GM23338 (cell line): Measurements from ENCODE around the gene ATXN7L1. TPM values are rescaled to one million over a fixed set of nuclear protein-coding genes. Genes with fewer than 3 reads are reported as not detected.

ENCODE experiments used
- ATAC-seq: fragments of 200-7000 bp; cut with Tn5 transposase; 3 replicates; pipeline ENCODE4 v1.9.1; 2020
- DNase-seq: peaks from one replicate; pipeline ENCODE4 v3.0.0-alpha.2; 2015; ENCODE audit warnings: low spot score
- H2AFZ ChIP-seq: fragments of 200-600 bp; sonication (generic); 2 replicates; pipeline ENCODE4 v1.8.0; 2016; ENCODE audit warnings: antibody characterized with exemption, mild to moderate bottlenecking, moderate library complexity
- H3F3A ChIP-seq: fragments of 200-600 bp; sonication (generic); replicated peaks from 2 replicates; pipeline ENCODE4 v1.8.0; 2017; ENCODE audit warnings: antibody characterized with exemption, mixed run types, low read depth
- H3K27ac ChIP-seq: fragments of 200-600 bp; sonication (generic); 2 replicates; pipeline ENCODE4 v1.6.1; 2016; ENCODE audit warnings: low read depth
- H3K27me3 ChIP-seq: fragments of 200-600 bp; sonication (generic); 2 replicates; pipeline ENCODE4 v1.8.0; 2016; ENCODE audit warnings: mild to moderate bottlenecking, mixed run types, moderate library complexity; ENCODE audit not compliant: insufficient read depth
- H3K36me3 ChIP-seq: fragments of 200-600 bp; sonication (generic); 2 replicates; pipeline ENCODE4 v1.8.0; 2016; ENCODE audit warnings: mild to moderate bottlenecking; ENCODE audit not compliant: insufficient read depth
- H3K4me1 ChIP-seq: fragments of 200-600 bp; sonication (generic); 2 replicates; pipeline ENCODE4 v1.8.0; 2016; ENCODE audit warnings: mild to moderate bottlenecking, moderate library complexity; ENCODE audit not compliant: insufficient read depth
- H3K4me2 ChIP-seq: fragments of 200-600 bp; sonication (generic); 2 replicates; pipeline ENCODE4 v1.7.1; 2017; ENCODE audit warnings: mixed run types
- H3K4me3 ChIP-seq: fragments of 200-600 bp; sonication (generic); 2 replicates; pipeline ENCODE4 v1.6.1; 2016; ENCODE audit warnings: mixed run types
- H3K79me2 ChIP-seq: fragments of 200-600 bp; sonication (generic); replicated peaks from 2 replicates; pipeline ENCODE4 v1.8.0; 2017; ENCODE audit warnings: mild to moderate bottlenecking; ENCODE audit not compliant: insufficient read depth
- H3K9me2 ChIP-seq: fragments of 200-600 bp; sonication (generic); 2 replicates; pipeline ENCODE4 v1.8.0; 2017; ENCODE audit not compliant: insufficient read depth
- H4K20me1 ChIP-seq: fragments of 200-600 bp; sonication (generic); replicated peaks from 2 replicates; pipeline ENCODE4 v1.8.0; 2017; ENCODE audit warnings: mild to moderate bottlenecking; ENCODE audit not compliant: insufficient read depth
- H3K27ac Mint-ChIP-seq: 2 replicates; pipeline ENCODE4 v1.8.0; 2020; ENCODE audit warnings: inconsistent platforms, mild to moderate bottlenecking, moderate library complexity, mixed read lengths
- H3K27me3 Mint-ChIP-seq: 3 replicates; pipeline ENCODE4 v1.8.0; 2022; ENCODE audit warnings: low read depth, mild to moderate bottlenecking, moderate library complexity, mixed read lengths, inconsistent platforms; ENCODE audit not compliant: insufficient read depth, poor library complexity
- H3K36me3 Mint-ChIP-seq: 3 replicates; pipeline ENCODE4 v1.8.0; 2021; ENCODE audit warnings: low read depth, mild to moderate bottlenecking, inconsistent platforms, moderate library complexity, mixed read lengths
- H3K4me1 Mint-ChIP-seq: 3 replicates; pipeline ENCODE4 v1.8.0; 2020; ENCODE audit warnings: mild to moderate bottlenecking, inconsistent platforms, mixed read lengths
- H3K4me3 Mint-ChIP-seq: 3 replicates; pipeline ENCODE4 v1.8.0; 2021; ENCODE audit warnings: moderate library complexity, mild to moderate bottlenecking, inconsistent platforms, mixed read lengths
- H3K9me3 Mint-ChIP-seq: 3 replicates; pipeline ENCODE4 v1.8.0; 2020; ENCODE audit warnings: moderate library complexity, mild to moderate bottlenecking, inconsistent platforms, mixed read lengths
- EZH2 ChIP-seq: fragments of 200-600 bp; sonication (generic); IDR thresholded peaks from one replicate; pipeline ENCODE4 v1.8.0; 2017; ENCODE audit warnings: antibody characterized with exemption, mild to moderate bottlenecking, low read depth; ENCODE audit not compliant: unreplicated experiment
- EZH2phosphoT487 ChIP-seq: fragments of 200-600 bp; sonication (generic); IDR thresholded peaks from one replicate; pipeline ENCODE4 v1.8.1; 2018; ENCODE audit warnings: antibody characterized with exemption; ENCODE audit not compliant: unreplicated experiment
- NANOG ChIP-seq: IDR thresholded peaks from 2 replicates; pipeline ENCODE4 v1.6.1; 2016; ENCODE audit warnings: antibody characterized with exemption, borderline replicate concordance
- POLR2AphosphoS5 ChIP-seq: IDR thresholded peaks from 2 replicates; pipeline ENCODE4 v1.6.1; 2016; ENCODE audit warnings: antibody characterized with exemption, low read depth
- REST ChIP-seq: IDR thresholded peaks from one replicate; pipeline ENCODE4 v1.6.1; 2018; ENCODE audit warnings: antibody characterized with exemption; ENCODE audit not compliant: unreplicated experiment
- STAT1 ChIP-seq: IDR thresholded peaks from one replicate; pipeline ENCODE4 v1.6.1; 2016; ENCODE audit warnings: antibody characterized with exemption; ENCODE audit not compliant: unreplicated experiment
- ZNF114 ChIP-seq: fragments of 250-450 bp; sonication (Bioruptor Pico); IDR thresholded peaks from 2 replicates; pipeline ENCODE4 v1.5.0; 2020; ENCODE audit warnings: mild to moderate bottlenecking, moderate library complexity
- ZNF462 ChIP-seq: fragments of 250-450 bp; sonication (Bioruptor Pico); IDR thresholded peaks from 2 replicates; pipeline ENCODE4 v1.5.0; 2020; ENCODE audit warnings: mild to moderate bottlenecking, moderate library complexity
- polyA plus RNA-seq: library from polyadenylated mRNA; unstranded; fragments of >200 nt; fragmentation: Nextera tagmentation; extraction: Ambion mirVana; gene quantifications from 2 replicates; pipeline ENCODE4 v1.2.1, GENCODE V29; 2016
- total RNA-seq: library from RNA; depleted of rRNA; stranded (reverse); fragments of >200 nt; shearing (Covaris generic); gene quantifications from 2 replicates; pipeline ENCODE4 v1.2.3, GENCODE V29; 2014
- TF ChIP-seq, protein P1 (sequence below): IDR thresholded peaks from 2 replicates; pipeline ENCODE4 v1.6.1; 2016; ENCODE audit warnings: antibody characterized with exemption

The ATXN7L1 gene
- total and polyA plus RNA-seq, 2 experiments from 2014 or later: 22.8 to 29.8 TPM

- TF ChIP-seq ZNF462 (CRISPR knock-in tag): no peak
- TF ChIP-seq EZH2: no peak
- TF ChIP-seq ZNF114 (CRISPR knock-in tag): no peak
- TF ChIP-seq, protein P1, sequence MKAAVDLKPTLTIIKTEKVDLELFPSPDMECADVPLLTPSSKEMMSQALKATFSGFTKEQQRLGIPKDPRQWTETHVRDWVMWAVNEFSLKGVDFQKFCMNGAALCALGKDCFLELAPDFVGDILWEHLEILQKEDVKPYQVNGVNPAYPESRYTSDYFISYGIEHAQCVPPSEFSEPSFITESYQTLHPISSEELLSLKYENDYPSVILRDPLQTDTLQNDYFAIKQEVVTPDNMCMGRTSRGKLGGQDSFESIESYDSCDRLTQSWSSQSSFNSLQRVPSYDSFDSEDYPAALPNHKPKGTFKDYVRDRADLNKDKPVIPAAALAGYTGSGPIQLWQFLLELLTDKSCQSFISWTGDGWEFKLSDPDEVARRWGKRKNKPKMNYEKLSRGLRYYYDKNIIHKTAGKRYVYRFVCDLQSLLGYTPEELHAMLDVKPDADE: no peak
- no peak for TF ChIP-seq POLR2AphosphoS5
- no peak for TF ChIP-seq STAT1
- no peak for TF ChIP-seq EZH2phosphoT487
Observed at GRCh38 chr7:105807448-105807762, 69.0 kb downstream of the ATXN7L1 start (continued).

GRCh38 chr7:105806592-105807447 lies 69.6 kb downstream of the ATXN7L1 start:
- Mint-ChIP-seq H3K4me1 (peaks cover 34% of the 10 kb centered on the region), H3K4me3 (no peak overlapping the region), H3K9me3 (no peaks in the 10 kb centered on the region), H3K36me3 (peaks cover 3% of the 10 kb centered on the region; the same call in 1 of the 3 replicates), H3K27ac (no peak overlapping the region), H3K27me3 (no peaks in the 10 kb centered on the region)
- no peaks in the 10 kb centered on the region for H3F3A ChIP-seq
- H2AFZ ChIP-seq: no peak overlapping the region
- H3K4me1 ChIP-seq: peaks cover 14% of the 10 kb centered on the region
- no peak overlapping the region for H3K4me2 ChIP-seq
- H4K20me1 ChIP-seq: peaks cover 5% of the 10 kb centered on the region; the same call in 1 of the 2 replicates
- no peak overlapping the region for H3K4me3 ChIP-seq
- DNase-seq (peak; percentile 18), ATAC-seq (no peak)
- H3K9me2 ChIP-seq: no peaks in the 10 kb centered on the region
- H3K27ac ChIP-seq: no peak overlapping the region
- H3K79me2 ChIP-seq: peaks cover 18% of the 10 kb centered on the region
- no peaks in the 10 kb centered on the region for H3K27me3 ChIP-seq
- H3K36me3 ChIP-seq: no peaks in the 10 kb centered on the region
- no peak for TF ChIP-seq REST
- TF ChIP-seq NANOG: no peak
